ENCODE measurements around the gene SEC14L2.
A peak's percentile ranks its signal among the peaks of the same experiment; 100 is the strongest.
"Not testable (repeated sequence)": the region's sequence is repeated elsewhere in the genome, so short reads cannot be mapped to it uniquely, and the experiment has no call there.

Gene SEC14L2

DNA sequence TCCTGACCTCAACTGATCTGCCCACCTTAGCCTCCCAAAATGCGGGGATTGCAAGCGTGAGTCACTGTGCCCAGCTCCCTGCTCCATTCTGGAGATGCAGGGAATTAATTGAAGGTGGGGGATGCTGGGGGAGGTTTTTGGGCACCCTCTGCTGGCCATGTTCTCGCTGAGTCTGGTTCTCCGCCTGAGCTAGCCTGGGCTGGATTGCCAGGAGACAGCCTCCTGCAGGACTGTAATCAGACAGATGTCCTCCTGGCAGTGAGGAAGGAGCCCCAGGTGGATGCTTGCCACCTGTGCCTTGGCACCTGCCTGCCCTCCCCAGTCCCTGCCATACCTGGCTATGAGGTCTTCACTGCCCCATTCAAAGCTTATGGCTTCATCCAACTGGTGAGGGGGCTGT lies 34.1 kb downstream of the SEC14L2 start:
- no peak for DNase-seq

DNA sequence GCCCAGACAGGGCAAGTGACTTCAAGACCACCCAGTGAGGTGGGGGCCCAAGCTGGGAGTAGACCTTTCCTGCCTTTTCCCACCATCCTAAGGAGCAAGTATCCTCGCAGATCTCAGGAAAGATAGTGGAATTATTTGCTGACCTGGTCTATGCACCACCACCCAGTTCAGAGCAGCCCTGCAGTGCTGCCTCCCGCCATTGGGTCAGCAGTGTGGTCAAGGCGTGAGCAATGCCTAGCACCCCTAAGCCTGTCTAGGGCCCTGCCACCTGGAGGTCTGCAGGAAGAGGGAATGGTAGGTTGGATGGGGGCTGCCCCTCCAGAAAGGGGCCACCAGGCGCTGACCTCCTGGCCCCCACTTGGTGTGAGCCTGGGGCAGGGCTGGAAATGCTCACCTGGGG lies 35.3 kb downstream of the SEC14L2 start:
- DNase-seq: no peak

DNA sequence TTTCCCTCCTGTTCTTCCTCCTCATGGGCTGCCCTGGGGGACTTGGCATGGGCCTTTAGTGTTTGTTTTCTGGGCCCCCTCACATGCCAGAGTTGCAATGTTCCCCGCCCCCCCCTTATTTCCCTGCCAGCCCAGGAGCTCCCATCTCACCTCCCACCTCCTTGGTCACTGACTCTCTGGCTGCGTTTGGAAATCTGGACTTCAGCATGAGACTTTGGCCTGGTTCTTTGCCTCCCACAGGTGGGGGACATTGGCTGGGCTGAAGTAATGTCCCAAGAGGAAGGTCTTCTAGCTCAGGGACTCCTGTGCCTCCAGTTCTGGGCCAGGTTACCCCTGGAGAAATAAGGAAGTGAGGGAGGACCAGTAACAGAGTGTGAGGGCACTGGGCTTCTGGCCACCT lies 35.7 kb downstream of the SEC14L2 start:
- no peak for DNase-seq

DNA sequence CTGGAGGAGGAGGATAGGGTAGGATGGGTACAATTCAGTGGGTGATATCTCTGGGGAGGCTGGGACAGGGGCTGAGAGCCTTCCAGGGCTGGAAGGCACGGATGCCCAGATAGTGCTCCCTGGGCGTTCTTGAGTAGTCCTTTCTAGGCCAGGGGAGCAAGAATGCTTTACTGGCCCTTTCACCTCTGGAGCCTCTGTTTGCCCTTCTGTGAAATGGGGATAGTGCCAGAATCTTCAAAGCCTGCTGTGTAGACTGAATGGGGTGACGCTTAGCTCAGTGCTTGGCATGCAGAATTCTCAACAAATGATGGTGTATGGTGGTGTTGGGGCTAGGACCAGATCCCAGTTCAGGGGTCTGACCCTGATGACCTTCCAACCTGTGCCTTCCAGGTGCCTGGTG lies 36.4 kb downstream of the SEC14L2 start:
- no peak for DNase-seq

DNA sequence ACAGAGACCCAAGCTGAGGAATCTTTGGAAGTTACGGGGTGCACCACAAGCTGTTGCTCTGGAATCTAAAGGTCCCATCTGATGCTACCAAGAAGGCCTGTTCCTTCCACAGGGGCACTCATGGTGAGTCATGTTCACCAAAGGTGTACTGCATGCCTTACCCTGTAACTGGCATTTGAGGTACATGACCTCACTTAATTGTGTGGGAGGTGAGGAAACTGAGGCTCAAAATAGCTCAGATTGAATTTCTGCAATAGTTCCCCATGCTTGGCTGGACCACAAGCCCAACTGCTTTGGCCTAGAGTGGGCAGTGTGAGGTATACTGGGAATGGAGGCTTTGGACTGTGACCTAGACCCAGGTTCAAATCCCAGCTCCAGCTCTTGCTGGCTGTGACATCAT lies 37.0 kb downstream of the SEC14L2 start:
- DNase-seq: no peak

DNA sequence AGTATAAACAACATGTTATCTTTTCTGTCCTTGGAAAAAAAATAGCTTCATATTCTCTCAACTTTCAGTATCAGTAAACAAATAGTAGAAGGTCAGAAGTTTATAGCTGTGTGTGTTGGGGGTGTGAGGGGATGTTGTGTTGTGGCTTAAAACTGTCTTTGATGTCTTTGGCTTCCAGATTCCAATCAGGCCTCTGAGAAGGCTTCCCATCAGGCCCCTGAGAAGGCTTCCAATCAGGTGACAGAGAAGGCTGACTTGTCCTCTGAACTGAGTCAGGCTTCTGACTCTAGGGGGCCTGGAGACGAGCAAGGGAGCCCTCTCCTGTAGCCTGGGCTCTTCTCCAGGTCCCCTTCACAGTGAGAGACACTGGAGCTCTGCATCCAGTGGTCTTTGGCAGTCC lies 38.0 kb downstream of the SEC14L2 start:
- DNase-seq: no peak

DNA sequence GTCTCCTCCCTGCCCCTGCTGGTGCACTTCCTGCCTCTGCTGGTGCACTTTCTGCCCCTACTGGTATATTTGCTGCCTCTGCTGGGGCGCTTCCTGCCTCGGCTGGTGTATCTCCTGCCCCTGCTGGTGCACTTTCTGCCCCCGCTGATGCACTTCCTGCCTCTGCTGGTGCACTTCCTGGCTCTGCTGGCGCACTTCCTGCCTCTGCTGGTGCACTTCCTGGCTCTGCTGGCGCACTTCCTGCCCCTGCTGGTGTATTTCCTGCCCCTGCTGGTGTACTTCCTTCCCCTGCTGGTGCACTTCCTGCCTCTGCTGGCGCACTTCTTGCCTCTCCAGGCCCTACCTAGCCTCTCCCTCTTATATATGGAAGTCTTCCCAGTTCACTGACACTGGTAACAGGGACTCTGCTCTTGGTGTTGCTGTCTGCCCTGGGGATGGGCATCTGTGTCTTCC lies 38.9 kb downstream of the SEC14L2 start:
- peak; percentile 89 for DNase-seq

DNA sequence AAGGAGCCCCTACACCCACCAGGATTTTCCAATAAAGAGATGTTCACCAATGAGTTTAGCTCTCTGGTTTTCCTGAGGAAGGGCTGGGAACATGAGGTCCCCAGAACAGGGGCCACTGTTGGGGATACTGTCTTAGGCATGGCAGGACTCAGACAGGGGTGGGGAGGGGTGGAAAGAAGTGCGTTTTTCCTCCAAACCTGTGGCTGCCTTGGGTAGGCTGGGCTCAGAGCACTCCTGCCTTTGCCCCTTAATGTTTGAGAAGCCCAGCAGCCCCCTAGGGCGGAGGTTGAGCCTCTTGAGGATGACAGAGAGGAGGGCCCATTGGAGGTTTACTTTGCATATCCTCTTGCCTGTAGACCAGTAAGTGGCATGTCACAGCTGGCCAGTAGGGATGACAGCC lies 39.4 kb downstream of the SEC14L2 start:
- DNase-seq: no peak

DNA sequence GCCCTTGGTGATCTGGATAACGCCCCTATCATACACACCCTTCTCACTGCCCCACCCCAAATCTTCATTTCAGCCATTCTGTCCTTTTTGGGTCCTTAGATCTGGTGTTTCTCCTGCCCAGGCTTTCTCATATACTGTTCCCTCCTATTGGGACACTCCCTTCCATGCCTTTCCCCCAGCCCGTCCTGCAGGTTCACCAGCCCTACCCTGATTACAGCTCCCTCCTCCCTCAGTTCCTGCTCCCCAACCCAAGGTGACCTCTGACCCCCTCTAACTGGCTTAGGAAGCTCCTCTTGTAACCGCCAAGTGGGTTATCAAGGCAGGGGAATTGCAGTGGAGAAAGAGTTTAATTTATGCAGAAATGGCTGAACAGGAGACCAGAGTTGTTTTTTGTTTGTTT lies 41.7 kb downstream of the SEC14L2 start:
- no peak for DNase-seq

DNA sequence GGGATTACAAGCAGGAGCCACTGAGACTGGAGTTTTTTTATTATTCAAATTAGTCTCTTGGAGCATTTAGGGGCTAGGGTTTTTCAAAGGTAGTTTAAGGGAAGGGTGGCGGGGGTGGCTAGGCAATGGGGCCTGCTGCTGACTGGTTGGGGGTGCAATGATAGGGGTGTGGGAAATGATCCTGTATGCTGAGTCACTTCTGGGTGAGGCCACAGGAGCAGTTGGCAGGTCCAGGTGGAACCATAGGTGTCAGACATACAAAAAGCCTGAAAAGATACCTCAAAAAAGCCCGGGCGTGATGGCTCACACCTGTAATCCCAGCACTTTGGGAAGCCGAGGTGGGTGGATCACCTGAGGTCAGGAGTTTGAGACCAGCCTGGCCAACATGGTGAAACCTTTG lies 42.4 kb downstream of the SEC14L2 start:
- no peak for DNase-seq

DNA sequence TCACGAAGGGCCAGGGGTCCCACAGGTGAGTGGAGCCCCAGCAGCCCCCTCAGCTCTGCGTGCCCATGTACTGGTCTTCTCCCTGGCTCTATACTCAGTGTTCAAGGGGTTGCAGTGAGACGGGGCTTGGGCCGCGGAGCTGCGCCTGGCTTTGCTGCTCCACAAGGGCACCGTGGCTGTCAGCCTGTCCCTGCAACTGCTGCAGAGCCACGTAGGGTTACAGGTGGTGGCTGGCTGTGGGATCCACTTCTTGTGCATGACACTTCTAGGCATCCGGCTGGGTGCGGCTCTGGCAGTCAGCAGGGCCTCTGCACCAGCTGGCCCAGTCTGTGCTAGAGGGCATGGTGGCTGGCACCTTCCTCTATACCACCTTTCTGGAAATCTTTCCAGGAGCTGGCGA lies 43.0 kb downstream of the SEC14L2 start:
- no peak for DNase-seq

DNA sequence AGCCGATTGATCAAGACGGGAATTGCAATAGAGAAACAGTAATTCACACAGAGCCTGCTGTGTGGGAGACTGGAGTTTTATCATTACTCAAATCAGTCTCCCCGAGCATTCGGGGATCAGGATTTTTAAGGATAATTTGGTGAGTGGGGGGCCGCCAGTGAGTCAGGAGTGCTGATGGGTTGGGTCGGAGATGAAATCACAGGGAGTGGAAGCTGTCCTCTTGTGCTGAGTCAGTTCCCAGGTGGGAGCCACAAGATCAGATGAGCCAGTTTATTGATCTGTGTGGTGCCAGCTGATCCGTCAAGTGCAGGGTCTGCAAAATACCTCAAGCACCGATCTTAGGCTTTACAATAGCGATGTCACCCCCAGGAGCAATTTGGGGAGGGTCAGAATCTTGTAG lies 44.3 kb downstream of the SEC14L2 start:
- DNase-seq: no peak

DNA sequence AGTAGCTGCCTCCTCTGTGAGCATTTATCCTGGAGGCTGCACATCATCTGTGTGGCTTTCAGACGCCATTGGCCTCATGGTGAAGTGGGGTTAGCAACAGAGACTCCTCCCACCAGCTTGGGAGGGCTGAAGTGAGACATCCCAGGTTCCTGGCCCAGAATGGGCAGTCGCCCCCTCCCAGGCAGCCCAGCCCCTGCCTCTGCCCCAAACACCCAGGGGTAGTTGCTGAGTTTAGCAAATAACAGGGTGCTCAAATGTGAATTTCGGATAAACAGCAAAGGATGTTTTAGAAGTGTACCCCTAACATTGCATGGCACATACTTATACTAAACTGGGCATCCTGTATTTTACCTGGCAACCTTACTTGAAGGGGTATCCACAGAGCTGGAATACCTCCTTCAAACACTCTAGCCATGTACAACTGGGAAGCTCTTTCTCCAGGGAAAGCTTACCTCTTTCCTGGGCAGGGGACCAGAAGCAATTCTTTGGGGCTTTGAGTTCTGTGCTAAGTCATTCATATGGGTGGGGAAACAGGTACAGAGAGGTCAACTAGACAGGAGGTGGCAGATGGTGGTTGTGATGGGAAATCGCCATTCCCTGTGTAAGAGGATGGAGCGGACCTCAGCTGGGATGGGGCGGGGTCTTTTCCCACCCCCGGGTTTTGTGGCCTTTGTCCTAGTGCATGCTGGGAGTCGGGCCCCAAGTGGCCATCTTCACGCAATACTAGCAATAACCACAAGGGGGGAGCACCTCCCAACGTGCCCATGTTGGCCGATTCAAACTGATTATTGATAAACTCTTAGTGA lies 48.0 kb downstream of the SEC14L2 start:
- peak; percentile 81 for DNase-seq

DNA sequence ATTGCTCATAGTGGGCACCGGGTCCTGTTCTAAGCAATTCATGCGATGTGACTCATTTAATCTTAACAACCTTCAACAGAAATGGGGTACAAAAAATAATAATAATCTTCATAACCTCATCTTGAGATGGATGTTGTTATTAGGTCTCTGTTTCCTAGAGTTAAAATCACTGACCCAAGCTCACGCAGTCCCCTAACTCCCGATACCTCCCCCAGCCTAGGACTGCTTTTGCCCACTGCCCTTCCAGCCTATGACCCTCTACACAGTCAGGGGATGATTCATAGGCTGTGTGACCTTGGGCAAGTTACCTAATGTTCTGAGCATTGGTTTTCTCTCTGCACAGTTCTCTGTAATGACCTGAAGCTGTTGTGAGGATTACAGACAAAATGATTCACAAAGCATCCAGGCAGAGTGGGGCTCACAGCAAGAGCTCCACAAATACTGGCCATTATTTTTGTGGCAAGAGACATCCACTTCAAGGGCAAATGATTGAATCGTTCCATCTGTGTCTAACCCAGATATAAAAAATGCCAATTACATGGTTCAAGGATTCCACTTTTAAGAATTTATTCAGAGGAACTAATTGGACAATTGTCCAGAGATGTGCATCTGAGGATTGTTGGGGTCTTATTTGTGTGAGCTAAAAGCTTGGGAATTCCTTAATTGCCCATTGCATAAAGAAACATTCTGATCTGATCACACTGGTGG lies 48.8 kb downstream of the SEC14L2 start:
- DNase-seq: no peak

DNA sequence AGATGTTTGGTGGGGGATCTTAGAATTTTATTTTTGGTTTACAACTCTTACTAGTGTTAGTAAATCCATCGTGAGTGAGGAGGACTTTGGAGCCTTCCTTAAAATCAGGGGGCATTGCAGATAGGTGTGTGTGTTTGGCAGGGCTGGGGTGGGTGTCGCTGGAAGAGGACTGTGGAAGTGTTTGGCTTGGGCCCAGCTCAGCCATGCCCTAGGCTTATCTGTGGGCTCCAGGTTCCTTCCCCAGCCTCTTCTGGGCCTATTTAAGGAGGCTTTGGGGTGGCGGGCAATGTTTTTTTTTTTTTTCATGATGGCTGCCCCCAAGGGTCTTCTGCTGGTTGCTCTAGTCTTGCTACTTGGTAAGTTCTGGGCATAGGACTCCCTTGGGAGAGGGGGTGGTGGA lies 50.8 kb downstream of the SEC14L2 start:
- DNase-seq: no peak

DNA sequence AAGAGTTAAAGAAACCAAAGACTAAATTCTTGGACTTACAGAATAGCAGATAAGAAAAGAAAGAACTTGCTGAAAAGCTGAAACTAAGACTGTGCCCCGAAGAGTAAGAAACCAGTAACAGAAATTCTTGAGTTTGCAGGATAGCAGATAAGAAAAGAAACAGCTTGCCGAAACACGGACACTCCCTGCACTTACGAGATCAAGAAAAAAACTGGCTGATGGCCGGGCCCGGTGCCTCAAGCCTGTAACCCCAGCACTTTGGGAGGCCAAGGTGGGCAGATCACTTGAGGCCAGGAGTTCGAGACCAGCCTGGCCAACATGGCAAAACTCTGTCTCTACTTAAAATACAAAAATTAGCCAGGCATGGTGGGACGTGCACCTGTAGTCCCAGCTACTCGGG lies 54.7 kb downstream of the SEC14L2 start:
- DNase-seq: not testable (repeated sequence)

DNA sequence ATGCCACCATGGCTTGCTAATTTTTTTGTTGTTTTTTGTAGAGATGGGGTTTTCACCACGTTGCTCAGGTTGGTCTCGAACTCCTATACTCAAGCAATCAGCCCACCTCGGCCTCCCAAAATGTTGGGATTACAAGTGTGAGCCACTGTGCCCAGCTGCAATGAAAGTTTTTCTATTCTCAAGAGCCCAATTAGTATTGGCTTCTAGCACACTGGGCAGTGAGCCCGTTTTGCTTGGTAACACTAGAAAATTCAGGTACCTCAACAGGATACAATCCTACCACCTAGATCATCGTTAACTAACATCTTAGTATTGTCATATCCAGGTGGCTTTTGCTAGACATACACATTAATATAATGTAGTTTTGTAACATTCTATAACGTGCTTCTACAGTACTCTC lies 56.0 kb downstream of the SEC14L2 start:
- no peak for DNase-seq

DNA sequence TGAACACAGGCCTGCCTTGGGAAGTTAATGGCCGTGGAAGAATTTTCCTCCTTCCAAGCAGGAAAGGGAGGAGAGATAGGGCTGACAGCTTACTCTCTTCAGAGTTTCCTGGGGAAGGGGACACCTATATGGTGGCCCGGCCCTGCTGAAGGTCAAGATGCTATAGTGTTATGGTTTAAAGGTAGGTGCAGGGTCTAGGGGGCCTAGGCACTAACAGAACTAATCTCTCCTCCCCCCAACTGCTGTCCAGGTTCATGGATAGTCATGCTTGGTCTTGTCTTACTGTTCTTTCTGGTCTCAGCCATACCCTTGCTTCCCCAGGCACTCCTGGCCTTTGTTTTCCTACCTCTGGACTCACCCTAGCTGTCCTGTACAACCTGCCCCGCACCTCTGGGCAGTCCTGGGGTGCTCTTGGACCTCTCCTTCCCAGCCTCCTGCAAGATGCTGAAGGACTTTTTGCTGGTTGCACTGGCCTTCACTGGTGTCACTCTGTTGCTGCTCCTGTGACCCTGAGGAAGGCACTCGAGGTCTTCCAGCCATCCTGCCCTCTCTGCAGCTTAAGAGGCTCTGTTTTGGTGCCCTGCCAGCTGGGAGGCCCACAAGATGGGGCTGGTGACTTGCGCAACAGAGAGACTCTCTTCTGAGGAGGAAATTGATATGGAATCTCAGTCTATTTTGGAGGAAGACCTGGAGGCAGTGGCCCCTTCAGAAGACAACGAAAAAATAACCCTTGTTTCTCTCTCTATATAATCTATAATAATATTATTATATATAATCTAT lies 57.1 kb downstream of the SEC14L2 start:
- peak; percentile 29 for DNase-seq

DNA sequence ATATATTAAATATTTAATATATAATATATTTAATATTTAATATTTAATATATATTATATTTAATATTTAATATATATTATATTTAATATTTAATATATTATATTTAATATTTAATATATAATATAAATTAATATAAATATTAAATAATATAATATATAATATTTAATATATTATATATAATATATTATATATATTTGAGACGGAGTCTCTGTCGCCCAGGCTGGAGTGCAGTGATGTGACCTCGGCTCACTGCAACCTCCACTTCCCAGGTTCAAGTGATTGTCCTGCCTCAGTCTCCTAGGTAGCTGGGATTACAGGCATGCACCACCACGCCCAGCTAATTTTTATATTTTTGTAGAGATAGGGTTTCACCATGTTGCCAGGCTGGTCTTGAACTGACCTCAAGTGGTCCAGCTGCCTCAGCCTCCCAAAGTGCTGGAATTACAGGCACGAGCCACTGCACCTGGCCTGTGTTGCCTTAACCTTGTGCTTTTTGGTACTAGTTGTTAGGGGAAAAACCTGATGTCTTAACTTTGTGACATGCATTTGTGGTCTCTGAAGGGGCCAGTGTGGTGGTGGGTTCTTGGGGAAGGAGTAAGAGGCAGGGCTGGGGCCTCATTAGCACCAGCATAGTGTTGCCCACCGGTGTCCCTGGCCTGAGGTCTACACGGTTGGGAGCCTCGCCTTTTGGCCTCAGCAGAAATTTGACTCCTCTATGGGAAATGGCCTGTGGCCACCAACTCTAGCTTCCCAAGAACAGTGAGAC lies 58.4 kb downstream of the SEC14L2 start:
- DNase-seq: no peak

DNA sequence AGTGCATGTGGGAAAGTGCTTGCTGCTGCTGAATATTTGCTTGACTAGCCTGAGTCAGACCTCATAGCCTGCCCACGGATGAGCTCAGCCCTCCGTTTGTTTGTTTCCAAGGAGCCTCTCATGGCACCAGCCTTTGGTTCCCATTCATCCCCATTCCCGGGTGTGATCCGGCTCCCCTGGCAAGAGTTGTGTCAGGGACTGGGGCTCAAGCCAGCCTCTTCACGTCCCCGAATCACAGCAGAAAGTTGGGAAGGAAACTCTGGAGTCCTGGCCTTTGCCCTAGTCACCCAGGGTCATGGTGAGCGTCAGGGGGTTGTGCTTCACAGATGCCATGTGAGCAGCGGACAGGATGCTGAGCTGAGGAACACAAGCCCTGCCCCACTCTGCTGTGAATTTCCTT lies 61.2 kb downstream of the SEC14L2 start:
- no peak for DNase-seq

DNA sequence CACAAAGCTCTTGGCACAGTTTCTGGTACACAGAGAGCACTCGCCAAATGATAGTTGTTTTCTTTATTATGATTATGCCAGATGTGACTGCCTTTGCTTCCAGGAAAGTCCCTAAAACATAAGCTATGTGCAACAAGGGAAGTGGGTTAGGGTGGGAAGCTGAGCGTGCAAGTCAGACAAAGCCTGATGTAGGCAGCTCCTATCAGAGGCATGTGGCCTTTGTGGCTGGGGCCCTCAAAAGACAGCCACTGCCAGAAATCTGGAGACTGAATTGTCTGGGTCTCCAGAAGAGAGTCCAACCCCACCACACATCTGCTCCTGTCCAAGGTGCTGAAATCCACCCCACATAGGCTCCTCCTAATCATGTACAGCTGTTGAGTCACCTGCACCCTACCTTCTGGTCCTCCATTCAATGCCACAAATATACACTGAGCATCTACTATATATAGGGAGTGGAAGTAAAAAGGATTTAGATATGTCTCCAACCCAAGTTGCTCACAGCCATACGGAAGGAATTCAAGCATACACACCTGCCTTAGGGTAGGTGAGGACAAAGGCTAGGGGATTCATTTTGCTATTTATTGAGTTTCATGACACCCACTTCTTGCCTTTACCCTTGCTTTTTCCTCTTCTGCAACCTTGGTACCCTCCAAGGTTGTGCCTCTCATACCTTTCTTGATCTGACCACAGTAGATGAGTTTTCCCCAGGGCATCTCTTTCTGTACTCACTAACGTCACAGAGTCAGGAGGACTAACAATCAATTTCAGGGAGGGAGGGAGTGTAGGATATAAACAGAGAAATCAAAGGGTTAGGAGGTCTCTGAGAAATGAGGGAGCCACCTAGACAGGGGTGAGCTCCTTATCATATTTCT lies 62.6 kb downstream of the SEC14L2 start:
- DNase-seq: no peak

DNA sequence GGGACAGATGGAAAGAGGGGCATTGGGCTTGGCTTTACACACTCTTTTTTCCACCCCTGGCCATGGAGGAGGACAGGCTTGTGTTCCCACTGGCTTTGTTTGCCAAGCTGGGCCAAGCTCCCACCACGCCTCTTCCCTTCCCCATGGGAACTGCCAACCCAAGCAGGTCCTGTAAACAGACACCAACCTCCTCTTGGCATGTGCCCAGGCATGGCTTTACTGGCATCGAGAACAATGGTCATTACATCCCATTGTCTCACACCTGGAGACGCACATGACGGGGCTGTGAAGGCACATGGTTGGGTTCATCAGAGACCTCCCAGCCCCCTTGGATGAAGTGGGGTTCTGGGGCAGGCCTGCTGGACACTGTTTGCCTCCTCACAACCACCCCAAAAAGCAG lies 63.3 kb downstream of the SEC14L2 start:
- no peak for DNase-seq
